Neural cell (in vitro differentiated cells): ENCODE measurements around the gene SPOCD1. TPM values are rescaled to one million over a fixed set of nuclear protein-coding genes. Genes with fewer than 3 reads are reported as not detected.

ENCODE experiments used
- H2AFZ ChIP-seq: fragments of 200-600, 300-800 bp; sonication (generic), shearing (Covaris generic); 2 replicates; pipeline ENCODE4 v1.6.0; 2014; ENCODE audit warnings: low read depth, mild to moderate bottlenecking, antibody characterized with exemption, low read length, moderate library complexity
- H3F3A ChIP-seq: fragments of 200-600 bp; shearing (Covaris generic); 2 replicates; pipeline ENCODE4 v1.6.1; 2016; ENCODE audit warnings: mild to moderate bottlenecking, moderate library complexity, mixed read lengths, antibody characterized with exemption, low read length; ENCODE audit not compliant: insufficient read depth, poor library complexity, severe bottlenecking
- H3K27ac ChIP-seq: fragments of 200-600, 300-800 bp; sonication (generic), shearing (Covaris generic); 2 replicates; pipeline ENCODE4 v1.5.1; 2014; ENCODE audit warnings: mild to moderate bottlenecking, low read length, moderate library complexity
- H3K27me3 ChIP-seq: fragments of 300-800, 200-600 bp; sonication (generic), shearing (Covaris generic); 2 replicates; pipeline ENCODE4 v1.6.0; 2014; ENCODE audit warnings: mild to moderate bottlenecking, low read depth, low read length, moderate library complexity; ENCODE audit not compliant: insufficient read depth
- H3K36me3 ChIP-seq: fragments of 300-800, 200-600 bp; sonication (generic), shearing (Covaris generic); 2 replicates; pipeline ENCODE4 v1.5.1; 2014; ENCODE audit warnings: mild to moderate bottlenecking, antibody characterized with exemption, low read length, moderate library complexity; ENCODE audit not compliant: insufficient read depth
- H3K4me2 ChIP-seq: fragments of 300-800, 200-600 bp; sonication (generic), shearing (Covaris generic); 2 replicates; pipeline ENCODE4 v1.6.0; 2014; ENCODE audit warnings: mild to moderate bottlenecking, low read length
- H3K4me3 ChIP-seq: fragments of 300-800, 200-600 bp; sonication (generic), shearing (Covaris generic); 2 replicates; pipeline ENCODE4 v1.5.1; 2014; ENCODE audit warnings: mild to moderate bottlenecking, low read length, moderate library complexity
- H3K79me2 ChIP-seq: fragments of 200-600 bp; shearing (Covaris generic); replicated peaks from 2 replicates; pipeline ENCODE4 v1.6.0; 2014; ENCODE audit warnings: mild to moderate bottlenecking, low read length, moderate library complexity; ENCODE audit not compliant: insufficient read depth
- H3K9ac ChIP-seq: fragments of 300-800, 200-600 bp; sonication (generic), shearing (Covaris generic); 2 replicates; pipeline ENCODE4 v1.6.1; 2016; ENCODE audit warnings: mild to moderate bottlenecking, low read length, mixed read lengths
- H3K9me2 ChIP-seq: fragments of 200-600 bp; shearing (Covaris generic); 2 replicates; pipeline ENCODE4 v1.6.1; 2016; ENCODE audit warnings: mild to moderate bottlenecking, low read length, mixed read lengths; ENCODE audit not compliant: insufficient read depth
- H3K9me3 ChIP-seq: fragments of 200-600, 300-800 bp; sonication (generic), shearing (Covaris generic); 2 replicates; pipeline ENCODE4 v1.6.1; 2016; ENCODE audit warnings: mild to moderate bottlenecking, mixed run types, low read length, moderate library complexity, mixed read lengths
- H4K20me1 ChIP-seq: fragments of 200-600 bp; shearing (Covaris generic); 2 replicates; pipeline ENCODE4 v1.6.1; 2016; ENCODE audit warnings: mild to moderate bottlenecking, mixed run types; ENCODE audit not compliant: insufficient read depth
- CTCF ChIP-seq: fragments of 450-650 bp; IDR thresholded peaks from 2 replicates; pipeline ENCODE4 v1.5.1; 2014; ENCODE audit warnings: antibody characterized with exemption, mild to moderate bottlenecking, moderate library complexity; ENCODE audit not compliant: poor library complexity, severe bottlenecking
- EP300 ChIP-seq: fragments of 450-650 bp; conservative IDR thresholded peaks from 2 replicates; pipeline ENCODE4 v1.6.1; 2014; ENCODE audit warnings: antibody characterized with exemption, mild to moderate bottlenecking, moderate library complexity; ENCODE audit not compliant: poor library complexity, severe bottlenecking
- EZH2 ChIP-seq: fragments of 200-600, 300-800 bp; shearing (Covaris generic), sonication (generic); IDR thresholded peaks from 2 replicates; pipeline ENCODE4 v1.6.1; 2014; ENCODE audit warnings: antibody characterized with exemption, low read length, borderline replicate concordance, mild to moderate bottlenecking; ENCODE audit not compliant: insufficient read depth, poor library complexity, severe bottlenecking
- MXI1 ChIP-seq: fragments of 450-650 bp; conservative IDR thresholded peaks from 2 replicates; pipeline ENCODE4 v1.6.1; 2014; ENCODE audit warnings: antibody characterized with exemption, mild to moderate bottlenecking; ENCODE audit not compliant: poor library complexity, severe bottlenecking
- POLR2AphosphoS5 ChIP-seq: IDR thresholded peaks from 2 replicates; pipeline ENCODE4 v1.6.1; 2012
- RAD21 ChIP-seq: fragments of 450-650 bp; conservative IDR thresholded peaks from 2 replicates; pipeline ENCODE4 v1.6.1; 2014; ENCODE audit warnings: antibody characterized with exemption, mild to moderate bottlenecking, moderate library complexity
- REST ChIP-seq: IDR thresholded peaks from 2 replicates; pipeline ENCODE4 v1.6.1; 2012; ENCODE audit warnings: borderline replicate concordance
- SMC3 ChIP-seq: fragments of 450-650 bp; conservative IDR thresholded peaks from 2 replicates; pipeline ENCODE4 v1.6.1; 2014; ENCODE audit warnings: antibody characterized with exemption, mild to moderate bottlenecking, moderate library complexity; ENCODE audit not compliant: poor library complexity
- TAF1 ChIP-seq: IDR thresholded peaks from 2 replicates; pipeline ENCODE4 v1.6.1; 2012; ENCODE audit warnings: low read depth
- polyA plus RNA-seq: library from polyadenylated mRNA; depleted of rRNA; stranded (reverse); fragments of >200 nt; gene quantifications from 2 replicates; pipeline ENCODE4 v1.2.3, GENCODE V29; 2014

The SPOCD1 gene
- polyA plus RNA-seq, 1 donor from 2014 or later, result not detected

- no peak overlapping the region for H2AFZ ChIP-seq
- no peak for TF ChIP-seq SMC3
- no peak for TF ChIP-seq TAF1
- no peak overlapping the region for H3K9ac ChIP-seq
- no peaks in the 10 kb centered on the region for H4K20me1 ChIP-seq
- no peaks in the 10 kb centered on the region for H3K9me2 ChIP-seq
- no peaks in the 10 kb centered on the region for H3K36me3 ChIP-seq
- no peak overlapping the region for H3K27ac ChIP-seq
- no peaks in the 10 kb centered on the region for H3K79me2 ChIP-seq
- H3K9me3 ChIP-seq, result no peaks in the 10 kb centered on the region
- H3K4me2 ChIP-seq, result no peak overlapping the region
- H3F3A ChIP-seq, result no peaks in the 10 kb centered on the region
- no peaks in the 10 kb centered on the region for H3K27me3 ChIP-seq
- H3K4me3 ChIP-seq, result no peak overlapping the region
Measured at GRCh38 chr1:31856140-31856539, 40.3 kb upstream of the SPOCD1 start.

GRCh38 chr1:31855038-31855845 lies 39.4 kb upstream of the SPOCD1 start:
- no peak overlapping the region for H3K4me2 ChIP-seq
- no peak overlapping the region for H3K4me3 ChIP-seq
- no peak overlapping the region for H2AFZ ChIP-seq
- H3K9me3 ChIP-seq, result no peaks in the 10 kb centered on the region
- H3F3A ChIP-seq, result no peaks in the 10 kb centered on the region
- TF ChIP-seq RAD21, result no peak
- TF ChIP-seq POLR2AphosphoS5, result no peak
- no peak for TF ChIP-seq REST
- TF ChIP-seq EZH2, result no peak
- no peak for TF ChIP-seq EP300
- no peak for TF ChIP-seq SMC3
- TF ChIP-seq MXI1, result no peak
- no peak for TF ChIP-seq TAF1
- no peak for TF ChIP-seq CTCF
- H4K20me1 ChIP-seq, result no peaks in the 10 kb centered on the region
- no peak overlapping the region for H3K9ac ChIP-seq
- H3K27ac ChIP-seq, result no peak overlapping the region
- no peaks in the 10 kb centered on the region for H3K36me3 ChIP-seq
- no peaks in the 10 kb centered on the region for H3K27me3 ChIP-seq
- no peaks in the 10 kb centered on the region for H3K79me2 ChIP-seq
- no peaks in the 10 kb centered on the region for H3K9me2 ChIP-seq
